DMS153 treated with DMSO at 0.1 percent for 48 hours (cell line): ENCODE results near the gene FRY.

Experiments
- DNase-seq: peaks from one replicate; lab custom pipeline; 2025; ENCODE audit not compliant: unreplicated experiment; lab: John Stamatoyannopoulos, UW

The FRY gene

GRCh38 chr13:32298695-32299094 lies 267.1 kb downstream of the FRY start:
- no peak for DNase-seq

DNA sequence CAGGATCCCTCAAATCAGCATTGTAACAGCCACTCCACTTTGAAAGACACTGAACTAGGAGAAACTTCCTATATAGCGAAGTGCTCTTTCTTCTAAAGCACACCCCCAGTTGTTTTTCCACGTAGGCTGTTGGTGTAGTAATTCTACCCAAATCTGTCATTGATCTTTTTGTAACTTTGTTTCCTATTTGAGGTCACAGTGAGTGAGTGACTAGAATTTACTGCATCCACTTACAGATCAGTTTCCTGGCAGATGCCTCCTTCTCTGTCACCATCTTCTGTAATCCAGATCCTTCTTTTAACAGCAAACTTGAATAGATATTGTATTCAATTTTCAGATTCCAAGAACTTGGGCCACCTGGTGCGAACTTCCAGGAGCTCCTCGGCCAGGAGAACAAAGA lies 268.3 kb downstream of the FRY start:
- DNase-seq = no peak

- DNase-seq = no peak
Observed at GRCh38 chr13:32300406-32300805, 268.8 kb downstream of the FRY start.

- DNase-seq = no peak
Observed at GRCh38 chr13:32300920-32301319, 269.3 kb downstream of the FRY start.

- no peak for DNase-seq
Observed at GRCh38 chr13:32302461-32302860, 270.9 kb downstream of the FRY start.

GRCh38 chr13:32305646-32306045 lies 274.1 kb downstream of the FRY start:
- DNase-seq = no peak

DNA sequence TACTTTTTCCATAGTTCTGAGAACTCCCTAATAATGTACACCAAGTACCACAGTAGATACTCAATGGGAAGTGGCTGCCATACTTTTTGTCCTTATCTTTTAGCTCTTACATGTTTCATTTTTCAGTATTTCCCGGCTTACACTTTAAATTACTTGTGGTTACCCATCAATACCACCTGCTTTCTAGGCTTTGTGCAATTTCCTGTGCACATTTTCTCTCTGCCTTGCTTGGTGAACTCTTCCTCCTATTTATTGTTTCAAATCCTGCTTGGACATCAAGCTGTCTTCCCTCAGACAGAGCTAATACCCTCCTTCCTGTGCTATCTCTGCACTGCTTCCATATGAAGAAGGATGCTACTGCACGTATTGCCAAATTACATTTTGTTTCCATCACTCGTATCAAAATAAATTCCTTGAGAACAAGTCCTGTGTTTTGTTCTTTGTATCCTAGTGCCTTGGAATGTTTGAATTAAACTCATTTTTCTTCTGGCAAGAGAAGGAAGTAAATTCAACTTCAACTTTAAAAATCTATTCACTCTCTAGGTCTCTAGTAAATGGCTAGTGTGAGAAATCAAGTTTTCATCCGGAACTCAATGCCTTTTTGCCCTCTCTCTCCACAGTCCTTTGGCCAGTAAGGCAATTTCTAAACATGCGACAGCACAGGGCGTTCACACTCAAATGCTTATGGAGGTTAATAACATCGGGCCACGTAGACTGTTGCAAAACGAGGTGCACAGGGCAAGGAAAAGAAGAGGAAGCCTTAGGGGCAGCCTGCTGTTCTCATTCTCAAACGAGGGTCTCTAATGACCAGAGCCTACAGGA lies 277.9 kb downstream of the FRY start:
- no peak for DNase-seq

DNA sequence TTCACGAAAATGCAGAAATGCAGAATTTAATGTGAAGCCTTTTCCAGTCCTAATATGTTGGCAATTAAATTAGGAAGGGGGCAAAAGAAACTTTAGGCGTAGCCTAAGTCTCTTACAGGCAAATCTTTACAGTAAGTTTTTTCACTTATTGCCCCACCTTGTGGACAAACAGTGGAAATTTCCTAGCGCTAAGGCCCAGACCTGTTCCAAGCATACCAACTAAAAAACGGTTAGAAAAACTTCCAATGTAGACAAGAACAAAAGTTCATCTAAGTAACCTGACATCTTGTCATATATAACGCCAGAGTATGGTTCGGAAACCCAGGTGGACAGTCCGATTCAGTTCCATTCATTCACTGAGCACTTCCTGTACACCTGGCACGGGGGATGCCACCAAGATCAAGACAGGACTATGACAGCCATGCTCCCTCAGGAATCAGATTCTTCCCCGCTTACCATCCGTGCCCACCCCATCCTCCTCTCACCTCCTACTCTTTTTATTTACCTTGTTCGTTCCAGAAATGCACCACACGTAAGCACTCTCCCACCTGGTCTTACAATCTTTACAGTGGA lies 278.6 kb downstream of the FRY start:
- peak; percentile 49 for DNase-seq

DNA sequence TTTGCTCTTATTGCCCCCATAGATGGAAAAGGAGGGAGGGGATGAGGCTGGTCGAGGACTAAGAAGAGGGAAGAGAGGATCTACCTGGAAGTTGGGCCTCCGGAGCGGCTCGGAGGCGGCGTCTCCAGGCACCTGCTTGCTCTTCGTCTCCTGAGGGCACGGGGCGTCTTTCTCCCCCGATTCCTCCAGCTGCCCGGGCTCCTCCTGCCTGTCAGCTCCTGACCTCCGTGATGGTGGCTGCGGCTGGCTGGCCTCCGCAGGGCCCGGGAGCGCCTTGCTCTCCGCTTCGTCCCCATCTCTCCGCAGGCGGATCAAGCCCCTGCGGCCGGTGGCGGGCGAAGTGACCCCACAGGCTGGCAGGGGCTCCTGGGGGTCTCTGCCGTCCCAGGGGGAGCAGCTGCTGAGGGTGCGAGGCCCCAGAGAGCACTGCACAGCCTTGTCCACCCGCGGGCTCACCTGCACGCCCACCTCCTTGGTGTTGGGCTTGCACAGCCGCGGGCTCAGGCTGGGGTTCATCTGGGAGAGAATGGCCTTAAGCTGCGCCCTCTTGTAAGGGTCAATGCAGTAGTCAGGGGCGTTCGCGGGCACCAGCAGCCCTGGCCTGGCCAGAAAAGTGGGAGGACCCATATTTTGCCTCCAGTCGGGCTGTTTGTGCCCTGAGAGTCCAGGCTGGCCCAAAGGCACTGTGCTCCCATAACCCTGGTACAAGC lies 279.8 kb downstream of the FRY start:
- no peak for DNase-seq

GRCh38 chr13:32314271-32315237 lies 283.0 kb downstream of the FRY start:
- no peak for DNase-seq

- DNase-seq = peak; percentile 56
Observed at GRCh38 chr13:32315238-32316027, 283.9 kb downstream of the FRY start, which contains the start of the genes BRCA2 and ZAR1L. Gene BRCA2 (plus strand): TSS chr13:32315508. CDS start chr13:32316461, 953 bp downstream. Gene ZAR1L (minus strand): TSS chr13:32315363. CDS start chr13:32311925, 3,438 bp downstream.

DNA sequence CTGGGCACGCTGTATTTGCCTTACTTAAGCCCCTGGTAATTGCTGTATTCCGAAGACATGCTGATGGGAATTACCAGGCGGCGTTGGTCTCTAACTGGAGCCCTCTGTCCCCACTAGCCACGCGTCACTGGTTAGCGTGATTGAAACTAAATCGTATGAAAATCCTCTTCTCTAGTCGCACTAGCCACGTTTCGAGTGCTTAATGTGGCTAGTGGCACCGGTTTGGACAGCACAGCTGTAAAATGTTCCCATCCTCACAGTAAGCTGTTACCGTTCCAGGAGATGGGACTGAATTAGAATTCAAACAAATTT lies 284.4 kb downstream of the FRY start:
- DNase-seq = no peak

GRCh38 chr13:32316501-32316900 lies 284.9 kb downstream of the FRY start:
- DNase-seq = no peak

DNA sequence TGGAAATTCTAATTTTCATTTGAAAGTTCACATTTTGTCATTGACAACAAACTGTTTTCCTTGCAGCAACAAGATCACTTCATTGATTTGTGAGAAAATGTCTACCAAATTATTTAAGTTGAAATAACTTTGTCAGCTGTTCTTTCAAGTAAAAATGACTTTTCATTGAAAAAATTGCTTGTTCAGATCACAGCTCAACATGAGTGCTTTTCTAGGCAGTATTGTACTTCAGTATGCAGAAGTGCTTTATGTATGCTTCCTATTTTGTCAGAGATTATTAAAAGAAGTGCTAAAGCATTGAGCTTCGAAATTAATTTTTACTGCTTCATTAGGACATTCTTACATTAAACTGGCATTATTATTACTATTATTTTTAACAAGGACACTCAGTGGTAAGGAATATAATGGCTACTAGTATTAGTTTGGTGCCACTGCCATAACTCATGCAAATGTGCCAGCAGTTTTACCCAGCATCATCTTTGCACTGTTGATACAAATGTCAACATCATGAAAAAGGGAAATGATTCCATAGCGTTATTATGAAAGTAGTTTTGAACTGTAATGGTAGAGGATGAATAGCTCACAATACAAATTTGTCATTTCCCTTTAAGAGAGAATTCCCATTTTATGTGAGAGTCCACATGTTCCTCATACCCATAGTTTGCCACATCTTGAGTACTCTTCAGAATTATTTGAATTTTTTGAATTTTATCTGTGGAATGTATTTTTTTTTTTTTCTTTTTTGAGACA lies 286.3 kb downstream of the FRY start:
- no peak for DNase-seq

DNA sequence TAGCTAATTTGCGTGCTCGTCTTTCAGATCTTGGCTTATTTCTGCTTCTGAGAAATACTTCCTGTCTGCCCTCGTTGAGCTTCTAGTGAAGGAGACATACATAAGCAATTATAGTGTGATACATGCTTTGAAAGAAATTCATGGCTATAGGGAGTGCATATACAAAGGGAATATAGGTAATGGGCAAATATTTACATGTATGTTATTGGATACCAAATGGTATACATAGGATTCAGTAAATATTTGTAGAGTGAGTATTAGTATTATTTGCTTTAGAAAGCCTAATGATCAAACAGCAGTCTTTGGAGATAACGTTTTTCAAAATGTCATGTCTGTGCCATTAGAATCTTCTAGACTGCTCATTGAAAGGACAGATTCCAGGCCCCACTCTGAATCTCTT lies 289.0 kb downstream of the FRY start:
- DNase-seq = no peak

DNA sequence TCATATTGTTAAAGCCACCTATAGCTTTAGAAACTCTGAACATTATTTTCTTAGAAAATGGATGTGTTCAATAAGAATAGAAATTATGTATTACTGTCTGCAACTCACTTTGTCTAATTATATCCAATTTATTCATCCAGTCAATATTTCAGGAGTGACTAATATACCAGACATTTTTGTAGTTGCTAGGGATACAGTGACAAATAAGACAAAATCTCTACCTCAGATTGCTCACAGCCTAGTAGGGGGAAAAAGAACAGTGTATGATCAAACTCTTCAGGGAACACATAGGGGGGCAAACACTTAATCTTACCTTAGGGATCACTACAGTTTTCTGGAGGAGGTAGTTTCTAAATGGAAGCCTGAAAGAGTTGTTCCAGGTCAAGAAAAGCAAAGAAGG lies 292.3 kb downstream of the FRY start:
- DNase-seq = no peak

- DNase-seq = no peak
Observed at GRCh38 chr13:32330441-32330840, 298.9 kb downstream of the FRY start.

DNA sequence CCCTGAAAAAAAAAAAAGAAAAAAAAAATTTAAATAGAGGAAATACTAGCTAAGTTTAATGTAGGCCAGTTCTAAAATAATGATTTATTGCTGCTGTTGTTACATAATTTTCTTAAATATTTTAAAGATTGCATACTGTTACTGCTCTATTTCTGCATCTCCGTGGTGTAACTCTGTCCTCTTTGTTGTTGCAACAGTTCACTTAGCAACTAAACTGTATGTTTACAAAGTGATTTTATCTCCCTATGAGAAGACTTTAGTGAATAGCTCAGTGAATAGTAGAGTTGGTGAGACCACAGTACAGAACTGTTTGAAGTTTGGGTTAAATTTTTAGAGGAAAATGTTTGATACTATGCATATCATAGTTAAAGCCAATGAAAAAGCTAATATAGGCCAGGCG lies 303.1 kb downstream of the FRY start:
- no peak for DNase-seq

DNA sequence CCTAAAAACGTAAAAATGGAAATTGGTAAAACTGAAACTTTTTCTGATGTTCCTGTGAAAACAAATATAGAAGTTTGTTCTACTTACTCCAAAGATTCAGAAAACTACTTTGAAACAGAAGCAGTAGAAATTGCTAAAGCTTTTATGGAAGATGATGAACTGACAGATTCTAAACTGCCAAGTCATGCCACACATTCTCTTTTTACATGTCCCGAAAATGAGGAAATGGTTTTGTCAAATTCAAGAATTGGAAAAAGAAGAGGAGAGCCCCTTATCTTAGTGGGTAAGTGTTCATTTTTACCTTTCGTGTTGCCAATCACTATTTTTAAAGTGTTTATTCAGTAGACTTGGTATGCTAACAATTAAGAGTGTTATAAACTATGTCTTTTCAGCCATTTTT lies 309.3 kb downstream of the FRY start:
- no peak for DNase-seq

GRCh38 chr13:32347651-32348050 lies 316.1 kb downstream of the FRY start:
- DNase-seq = no peak
